PC-9 (cell line): Measurements from ENCODE around the gene ABCA8. TPM values are rescaled to one million over a fixed set of nuclear protein-coding genes. Genes with fewer than 3 reads are reported as not detected.

Experiments
- BruUV-seq: library from RNA; stranded (reverse); fragments of 400-500 nt; replicated peaks from 2 replicates; lab custom pipeline; 2021; lab: Mats Ljungman, UMichigan
- CTCF ChIA-PET: fragments of 300-600 bp; sonication (Branson Sonifier 250); formaldehyde crosslinking; loops from one replicate; lab custom pipeline; 2022; ENCODE audit warnings: antibody characterized with exemption; lab: Charles Lee
- POLR2A ChIA-PET: fragments of 300-600 bp; sonication (Branson Sonifier 250); formaldehyde crosslinking; loops from one replicate; lab custom pipeline; 2022; ENCODE audit warnings: antibody characterized with exemption; ENCODE audit not compliant: unreplicated experiment; lab: Charles Lee
- DNase-seq, 2 experiments: peaks; one replicate each; pipeline versions ENCODE4 v3.0.0 to v3.0.0-alpha.2; 2015 to 2022; ENCODE audit warnings: mixed read lengths in 1 of 2
- H2AFZ ChIP-seq: fragments of 200-600 bp; sonication (generic); 2 replicates; pipeline ENCODE4 v1.8.1; 2017; ENCODE audit warnings: antibody characterized with exemption
- H3F3A ChIP-seq: fragments of 200-600 bp; sonication (generic); 2 replicates; pipeline ENCODE4 v1.8.1; 2017; ENCODE audit warnings: antibody characterized with exemption, mild to moderate bottlenecking, low read depth; ENCODE audit not compliant: insufficient read depth
- H3K27ac ChIP-seq: fragments of 200-600 bp; sonication (generic); 2 replicates; pipeline ENCODE4 v1.6.1; 2016; ENCODE audit warnings: mixed run types
- H3K27me3 ChIP-seq: fragments of 200-600 bp; sonication (generic); 2 replicates; pipeline ENCODE4 v1.6.1; 2016; ENCODE audit warnings: low read depth, mixed run types; ENCODE audit not compliant: insufficient read depth
- H3K36me3 ChIP-seq: fragments of 200-600 bp; sonication (generic); 2 replicates; pipeline ENCODE4 v1.6.1; 2016; ENCODE audit warnings: low read depth, mixed run types
- H3K4me1 ChIP-seq: fragments of 200-600 bp; sonication (generic); replicated peaks from 2 replicates; pipeline ENCODE4 v1.6.1; 2016; ENCODE audit warnings: mixed run types; ENCODE audit not compliant: insufficient read depth
- H3K4me2 ChIP-seq: fragments of 200-600 bp; sonication (generic); 2 replicates; pipeline ENCODE4 v1.6.1; 2017; ENCODE audit warnings: mixed run types
- H3K4me3 ChIP-seq: fragments of 200-600 bp; sonication (generic); 2 replicates; pipeline ENCODE4 v1.6.1; 2016; ENCODE audit warnings: mixed run types
- H3K79me2 ChIP-seq: fragments of 200-600 bp; sonication (generic); 2 replicates; pipeline ENCODE4 v1.6.1; 2017; ENCODE audit warnings: low read depth, mixed run types
- H3K9me2 ChIP-seq: fragments of 200-600 bp; sonication (generic); 2 replicates; pipeline ENCODE4 v1.8.1; 2017; ENCODE audit warnings: mild to moderate bottlenecking; ENCODE audit not compliant: insufficient read depth
- H3K9me3 ChIP-seq: fragments of 200-600 bp; sonication (generic); 2 replicates; pipeline ENCODE4 v1.8.1; 2016; ENCODE audit warnings: low read depth; ENCODE audit not compliant: insufficient read depth
- H4K20me1 ChIP-seq: fragments of 200-600 bp; sonication (generic); 2 replicates; pipeline ENCODE4 v1.8.1; 2017; ENCODE audit not compliant: insufficient read depth
- CTCF ChIP-seq: fragments of 200-600 bp; sonication (generic); conservative IDR thresholded peaks from 2 replicates; pipeline ENCODE4 v1.6.1; 2017; ENCODE audit warnings: mixed run types, antibody characterized with exemption, mild to moderate bottlenecking, moderate library complexity
- EZH2 ChIP-seq: fragments of 200-600 bp; sonication (generic); IDR thresholded peaks from 2 replicates; pipeline ENCODE4 v1.8.0; 2017; ENCODE audit warnings: antibody characterized with exemption, low read depth
- intact Hi-C: fragments of 100-400 bp; cut with micrococcal nuclease; formaldehyde crosslinking; loops from one replicate; pipeline ENCODE4 v1.10.0; 2022; ENCODE audit not compliant: unreplicated experiment
- total RNA-seq: library from RNA; stranded (reverse); gene quantifications from 2 replicates; pipeline ENCODE4 v1.2.3, GENCODE V29; 2021

The ABCA8 gene
- total RNA-seq, 1 experiment from 2014 or later = not detected

- BruUV-seq = no TSS peak
- POLR2A ChIA-PET = no interaction called here
Measured at GRCh38 chr17:68835071-68835470, 120.1 kb downstream of the ABCA8 start.

GRCh38 chr17:68834328-68834836, 120.8 kb downstream of the ABCA8 start:
- Histone ChIP-seq H3K27ac (no peak overlapping the region), H3K4me2 (no peak overlapping the region), H3K9me3 (no peaks in the 10 kb centered on the region), H3K4me3 (no peak overlapping the region), H3F3A (no peaks in the 10 kb centered on the region), H3K79me2 (no peaks in the 10 kb centered on the region), H3K36me3 (no peaks in the 10 kb centered on the region), H2AFZ (no peak overlapping the region), H3K4me1 (no peaks in the 10 kb centered on the region), H4K20me1 (no peaks in the 10 kb centered on the region), H3K27me3 (no peaks in the 10 kb centered on the region), H3K9me2 (no peaks in the 10 kb centered on the region)
- TF ChIP-seq CTCF (no peak), EZH2 (no peak)
- ChIA-PET POLR2A (no interaction called here), CTCF (no interaction called here)
- no TSS peak for BruUV-seq
- no peak for DNase-seq
- intact Hi-C loops = no loop called here

More at GRCh38 chr17:68835071-68835470, 120.1 kb downstream of the ABCA8 start:
- no peaks in the 10 kb centered on the region for H3K27me3 ChIP-seq
- H2AFZ ChIP-seq = no peak overlapping the region
- no peaks in the 10 kb centered on the region for H4K20me1 ChIP-seq
- no peaks in the 10 kb centered on the region for H3K36me3 ChIP-seq
- no peaks in the 10 kb centered on the region for H3K4me1 ChIP-seq
- no peaks in the 10 kb centered on the region for H3F3A ChIP-seq
- H3K4me3 ChIP-seq = no peak overlapping the region
- CTCF ChIA-PET = no interaction called here
- no peak overlapping the region for H3K4me2 ChIP-seq
- H3K9me3 ChIP-seq = no peaks in the 10 kb centered on the region
- no peak for DNase-seq
- H3K9me2 ChIP-seq = no peaks in the 10 kb centered on the region
- intact Hi-C loops = no loop called here
- H3K27ac ChIP-seq = no peak overlapping the region
- H3K79me2 ChIP-seq = no peaks in the 10 kb centered on the region
- TF ChIP-seq EZH2 = no peak
- no peak for TF ChIP-seq CTCF

- TF ChIP-seq EZH2 = no peak
- no peak for TF ChIP-seq CTCF
- no peaks in the 10 kb centered on the region for H4K20me1 ChIP-seq
- H2AFZ ChIP-seq = no peak overlapping the region
- 0 out of 2 replicates have a peak, but pooled peaks cover 5% of the 10 kb centered on the region for H3K9me3 ChIP-seq
- no peaks in the 10 kb centered on the region for H3K9me2 ChIP-seq
- no peak for DNase-seq
- no TSS peak for BruUV-seq
- no peaks in the 10 kb centered on the region for H3K27me3 ChIP-seq
- no peak overlapping the region for H3K4me2 ChIP-seq
- ChIA-PET POLR2A (no interaction called here), CTCF (no interaction called here)
- H3K4me3 ChIP-seq = no peak overlapping the region
- H3K4me1 ChIP-seq = no peaks in the 10 kb centered on the region
- no peaks in the 10 kb centered on the region for H3K79me2 ChIP-seq
- H3K36me3 ChIP-seq = no peaks in the 10 kb centered on the region
- no peak overlapping the region for H3K27ac ChIP-seq
- H3F3A ChIP-seq = no peaks in the 10 kb centered on the region
- intact Hi-C loops = no loop called here
Measured at GRCh38 chr17:68832109-68832802, 122.9 kb downstream of the ABCA8 start.
